Lower leg skin (tissue), 4 donors: Measurements from ENCODE around the gene HYDIN. TPM values are rescaled to one million over a fixed set of nuclear protein-coding genes. Genes with fewer than 3 reads are reported as not detected.

Source experiments
- DNase-seq, 2 donors: peaks; one replicate each; pipeline ENCODE4 v3.0.0-alpha.2; 2019; ENCODE audit warnings: low spot score in 2 of 2
- H3K4me3 ChIP-seq: fragments of 200-600 bp; sonication (generic); 2 replicates; pipeline ENCODE4 v1.5.1; 2017; ENCODE audit warnings: mild to moderate bottlenecking, low read depth; ENCODE audit not compliant: poor library complexity, severe bottlenecking
- CTCF ChIP-seq, 3 donors: fragments of 450-650 bp; IDR thresholded peaks; one replicate each; pipeline ENCODE4 v1.5.1; 2016; ENCODE audit warnings: antibody characterized with exemption in 3 of 3, mild to moderate bottlenecking in 3 of 3, moderate library complexity in 2 of 3
- POLR2A ChIP-seq, 2 donors: fragments of 450-650 bp; IDR thresholded peaks; one replicate each; pipeline ENCODE4 v1.6.1; 2016 to 2017; ENCODE audit warnings: antibody characterized with exemption in 2 of 2, mild to moderate bottlenecking in 1 of 2, moderate library complexity in 1 of 2
- WGBS, 2 donors: methylation state at CpG; one replicate each; pipeline ENCODE4 v1.1.5; 2018; 5-methylcytosine and 5-hydroxymethylcytosine counted together
- intact Hi-C: fragments of 100-400 bp; cut with DNase I; formaldehyde crosslinking; loops from one replicate; pipeline ENCODE4 v1.15.0; 2023; ENCODE audit warnings: low total_unique reads
- total RNA-seq, 4 donors: library from RNA; depleted of rRNA; stranded (reverse); fragments of >200 nt; gene quantifications; one replicate each; pipeline ENCODE4 v1.1.0, GENCODE V29; 2016

The HYDIN gene
- total RNA-seq, 4 donors from 2014 or later, result 0.15 to 2.3 (median 1.5) TPM; not detected in 1

DNA sequence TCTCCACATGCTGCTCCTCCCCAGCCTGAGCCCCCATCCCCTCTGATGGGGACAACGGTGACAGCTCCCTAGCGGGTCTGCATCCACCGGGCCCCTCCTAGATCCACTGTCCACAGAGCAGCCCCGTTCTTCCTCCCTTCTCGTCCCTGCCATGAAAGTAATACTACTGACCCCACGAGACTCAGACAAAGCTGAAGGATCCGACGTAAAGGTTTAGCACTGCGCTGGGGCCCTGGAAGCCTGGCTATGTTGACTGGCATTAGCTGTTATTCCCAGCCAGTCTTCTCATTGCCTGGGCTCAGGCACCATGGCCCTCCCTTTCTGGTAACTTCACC is 460.3 kb downstream of the HYDIN start:
- intact Hi-C loops, result loop anchor here (10.0 kb wide), 1 partner anchor 235 kb away; no protein-coding TSS in a partner anchor
- DNase-seq, result no peak
- TF ChIP-seq POLR2A (IDR thresholded peaks at IDR 0.05) (no peak), CTCF (IDR thresholded peaks at IDR 0.05) (no peak)
- 96 to 97% methylated on average over 9 of the region's 9 CpGs for WGBS, 2 donors
- no peak overlapping the region for H3K4me3 ChIP-seq

- WGBS, 2 donors, result 57 to 82% methylated on average over 8 of the region's 8 CpGs
- TF ChIP-seq CTCF (IDR thresholded peaks at IDR 0.05) (no peak), POLR2A (IDR thresholded peaks at IDR 0.05) (no peak)
- DNase-seq, result no peak
- H3K4me3 ChIP-seq, result no peak overlapping the region
- intact Hi-C loops, result loop anchor here (10.0 kb wide), 1 partner anchor 235 kb away; no protein-coding TSS in a partner anchor
Observed at GRCh38 chr16:70769761-70770160, 460.8 kb downstream of the HYDIN start.

DNA sequence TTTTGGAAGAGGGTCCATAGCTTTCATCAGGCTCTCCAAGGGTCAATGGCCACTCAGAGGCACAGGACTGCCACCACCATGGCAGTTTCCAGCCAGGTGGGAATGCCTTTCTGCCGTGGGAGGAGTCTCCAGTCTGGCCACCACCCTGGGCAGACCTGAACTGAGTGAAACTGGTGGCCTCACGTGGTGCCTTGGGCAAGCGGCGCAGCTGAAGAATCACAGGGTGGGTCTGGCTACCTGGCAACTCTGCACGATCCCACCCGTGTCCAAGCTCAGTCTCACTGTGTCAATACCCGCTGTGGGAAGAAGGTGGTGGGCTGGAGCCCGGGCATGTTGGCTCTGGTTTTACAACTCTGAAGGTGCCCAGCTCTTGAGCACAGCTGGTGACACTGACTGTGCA is 461.4 kb downstream of the HYDIN start:
- no peak for TF ChIP-seq POLR2A (IDR thresholded peaks at IDR 0.05)
- no peak for TF ChIP-seq CTCF (IDR thresholded peaks at IDR 0.05)
- intact Hi-C loops, result no loop called here
- H3K4me3 ChIP-seq, result no peak overlapping the region
- WGBS, 2 donors, result 77 to 89% methylated on average over 5 to 8 of the region's 8 CpGs
- DNase-seq, result no peak

- H3K4me3 ChIP-seq, result no peak overlapping the region
- intact Hi-C loops, result no loop called here
- TF ChIP-seq POLR2A (IDR thresholded peaks at IDR 0.05) (no peak), CTCF (IDR thresholded peaks at IDR 0.05) (no peak)
- WGBS, 2 donors, result 24 to 28% methylated on average over 5 of the region's 5 CpGs
- no peak for DNase-seq
Observed at GRCh38 chr16:70768203-70768580, 462.3 kb downstream of the HYDIN start.

- H3K4me3 ChIP-seq, result no peak overlapping the region
- 33 to 43% methylated on average over 4 of the region's 4 CpGs for WGBS, 2 donors
- TF ChIP-seq POLR2A (IDR thresholded peaks at IDR 0.05) (no peak), CTCF (IDR thresholded peaks at IDR 0.05) (no peak)
- no peak for DNase-seq
- intact Hi-C loops, result no loop called here
Observed at GRCh38 chr16:70767377-70768202, 462.9 kb downstream of the HYDIN start.

- no peak for DNase-seq
- H3K4me3 ChIP-seq, result no peak overlapping the region
- WGBS, 2 donors, result 86 to 87% methylated on average over 4 of the region's 4 CpGs
- intact Hi-C loops, result no loop called here
- no peak for TF ChIP-seq POLR2A (IDR thresholded peaks at IDR 0.05)
- no peak for TF ChIP-seq CTCF (IDR thresholded peaks at IDR 0.05)
Observed at GRCh38 chr16:70766658-70767057, 463.9 kb downstream of the HYDIN start.
